Measurements from ENCODE around the gene ARHGAP32.

The ARHGAP32 gene

DNA sequence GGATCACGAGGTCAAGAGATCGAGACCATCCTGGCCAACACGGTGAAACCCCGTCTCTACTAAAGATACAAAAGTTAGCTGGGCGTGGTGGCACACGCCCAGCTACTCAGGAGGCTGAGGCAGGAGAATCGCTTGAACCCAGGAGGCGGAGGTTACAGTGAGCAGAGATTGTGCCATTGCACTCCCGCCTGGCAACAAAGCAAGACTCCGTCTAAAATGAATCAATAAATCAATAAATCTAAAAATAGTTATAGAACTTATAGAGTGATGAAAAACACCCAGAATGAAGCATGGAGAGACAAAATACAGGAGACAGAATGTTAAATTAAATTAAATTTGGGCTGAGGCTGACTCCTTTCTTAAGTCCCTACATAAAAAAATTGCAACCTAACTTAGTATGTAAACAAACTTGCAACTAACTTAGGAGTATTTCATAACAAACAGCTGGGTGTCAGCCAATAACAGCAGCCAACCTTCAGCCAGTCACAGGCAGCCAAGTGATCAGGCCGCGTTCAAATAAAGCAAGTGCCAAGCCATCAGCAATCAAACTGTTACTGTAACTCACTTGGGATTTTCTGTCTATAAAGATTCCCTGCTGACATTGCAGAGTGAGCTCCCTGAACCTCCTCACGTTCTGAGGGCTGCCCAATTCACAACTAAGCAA, 242.2 kb downstream of the ARHGAP32 start:
- no peak for DNase-seq

DNA sequence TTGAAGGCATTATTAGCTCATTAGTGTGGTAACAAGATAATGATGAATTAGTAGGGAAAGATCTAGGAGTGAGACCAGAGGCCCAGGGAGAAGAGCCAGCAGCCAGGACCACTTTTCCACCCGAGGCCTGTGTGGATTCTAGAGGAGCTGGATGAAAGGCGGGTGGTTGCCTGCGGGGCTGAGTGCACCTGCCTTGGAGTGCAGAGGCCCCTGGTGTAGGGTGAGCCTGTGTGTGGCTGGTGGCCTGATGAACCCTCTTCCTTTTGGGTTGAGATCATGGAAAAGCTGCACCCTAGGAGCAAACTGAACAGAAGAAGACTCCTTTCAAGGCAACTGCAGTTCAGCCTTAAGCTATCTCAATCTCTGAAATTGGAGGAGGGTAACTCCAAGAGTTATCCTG, 243.5 kb downstream of the ARHGAP32 start:
- DNase-seq, result no peak

DNA sequence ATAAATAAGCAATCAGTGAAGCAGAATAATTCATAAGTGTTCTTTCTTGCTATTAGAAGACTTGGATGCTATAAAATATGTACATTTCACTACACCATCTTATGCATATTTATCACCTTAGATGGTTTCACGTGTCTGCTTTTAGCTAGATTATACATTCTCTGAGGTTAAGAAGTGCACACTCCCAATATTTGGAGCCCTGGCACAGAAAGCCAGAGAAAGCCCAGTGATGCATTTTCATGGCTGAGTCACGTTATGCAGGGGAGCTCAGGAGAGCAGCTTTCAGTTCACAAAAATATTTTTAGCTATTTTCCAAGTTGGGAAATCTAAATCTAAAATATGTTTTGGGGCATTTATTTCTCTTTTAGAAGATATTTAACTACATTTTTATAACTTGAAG, 244.4 kb downstream of the ARHGAP32 start:
- DNase-seq, result no peak

DNA sequence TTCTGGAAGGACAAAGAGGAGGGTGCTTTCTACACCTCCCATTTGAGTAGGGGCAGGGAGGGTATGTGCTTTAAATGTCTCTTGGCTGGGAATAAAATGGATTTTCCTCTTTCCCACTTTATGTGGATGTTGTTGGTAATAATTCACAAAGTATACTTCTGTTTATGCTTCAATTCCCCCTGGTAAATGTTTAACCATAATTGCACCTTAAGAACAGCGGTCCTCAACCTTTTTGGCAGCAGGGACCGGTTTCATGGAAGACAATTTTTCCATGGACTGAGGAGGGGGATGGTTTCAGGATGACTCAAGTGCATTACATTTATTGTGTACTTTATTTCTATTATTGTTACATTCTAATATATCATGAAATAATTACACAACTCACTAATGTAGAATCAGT, 245.5 kb downstream of the ARHGAP32 start:
- DNase-seq, result no peak

DNA sequence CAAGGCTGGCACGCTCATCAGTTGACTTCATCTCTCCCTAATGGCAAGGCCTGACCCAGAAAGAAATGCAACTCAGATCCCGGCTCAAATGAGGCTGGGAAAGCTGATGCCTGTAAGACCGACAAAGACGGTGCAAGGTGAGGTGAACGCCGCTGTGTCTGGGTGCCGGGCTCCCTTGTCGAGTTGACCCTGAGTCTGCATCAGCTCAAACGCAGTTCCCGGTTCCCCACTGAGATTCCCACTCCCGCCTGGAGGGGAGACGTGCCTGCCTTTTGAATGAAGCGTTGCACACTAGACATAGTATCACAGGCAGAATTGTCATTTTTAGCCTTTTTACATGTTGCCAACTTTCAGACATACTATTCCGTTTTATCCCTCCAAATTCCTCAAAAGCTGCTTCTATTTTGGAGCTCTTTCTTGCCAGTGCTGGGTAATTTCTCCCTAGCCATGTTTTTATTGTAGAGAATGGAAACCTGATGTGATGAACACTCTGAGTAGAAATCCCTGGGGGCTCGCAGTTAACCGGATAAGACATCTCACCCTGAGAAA, 248.6 kb downstream of the ARHGAP32 start:
- no peak for DNase-seq

DNA sequence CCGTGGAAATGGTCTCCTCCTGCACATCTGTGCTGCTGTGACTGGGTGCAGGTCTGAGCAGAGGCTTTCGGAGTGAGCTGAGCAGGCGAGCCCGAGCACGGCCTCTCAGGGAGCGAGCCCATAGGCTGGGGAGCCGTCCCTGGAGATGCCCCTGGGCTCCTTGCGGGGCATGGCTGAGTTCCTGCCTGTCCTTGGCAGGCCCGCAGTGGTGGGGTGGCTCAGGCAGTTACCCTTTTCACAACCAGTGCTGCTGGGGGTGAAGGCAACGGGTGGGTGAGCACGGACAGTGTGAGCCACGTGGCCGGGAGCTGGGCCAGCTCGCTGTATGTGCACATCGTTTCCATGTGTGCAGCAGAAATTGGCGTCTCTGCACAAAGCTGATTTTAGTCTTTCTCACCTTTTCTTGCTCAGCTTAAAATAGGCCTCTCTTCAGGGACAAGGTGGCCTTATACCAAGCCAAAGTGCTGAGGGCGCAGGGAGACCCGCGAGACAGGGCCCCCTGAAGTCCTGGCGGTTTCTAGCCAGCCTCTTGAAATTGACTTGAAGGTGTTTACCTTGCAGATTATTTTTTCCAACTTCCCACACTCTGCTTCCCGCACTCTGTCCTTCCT, 249.2 kb downstream of the ARHGAP32 start, which contains the start of gene TP53AIP1:
Gene TP53AIP1, minus strand, starts transcription at position 55 of the 611 bp plus-strand sequence. CDS start 5,053 bp downstream, outside the sequence.
- DNase-seq, result no peak

DNA sequence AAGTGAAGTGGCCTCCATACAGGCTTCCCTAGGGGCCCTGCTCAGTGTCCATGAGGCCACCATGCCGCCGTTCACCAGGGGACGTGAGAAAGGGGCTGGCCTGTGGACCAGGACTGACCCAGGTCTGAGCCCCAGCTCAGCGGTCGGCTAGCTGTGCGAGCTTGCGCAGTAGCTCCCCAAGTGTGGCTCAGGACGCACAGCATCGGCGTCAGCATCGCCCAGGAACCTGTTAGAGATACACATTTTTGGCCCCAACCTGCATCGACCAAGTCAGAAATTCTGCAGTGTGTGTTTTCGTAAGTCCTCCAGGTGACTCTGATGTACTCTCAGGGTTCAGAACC, 249.9 kb downstream of the ARHGAP32 start:
- no peak for DNase-seq

DNA sequence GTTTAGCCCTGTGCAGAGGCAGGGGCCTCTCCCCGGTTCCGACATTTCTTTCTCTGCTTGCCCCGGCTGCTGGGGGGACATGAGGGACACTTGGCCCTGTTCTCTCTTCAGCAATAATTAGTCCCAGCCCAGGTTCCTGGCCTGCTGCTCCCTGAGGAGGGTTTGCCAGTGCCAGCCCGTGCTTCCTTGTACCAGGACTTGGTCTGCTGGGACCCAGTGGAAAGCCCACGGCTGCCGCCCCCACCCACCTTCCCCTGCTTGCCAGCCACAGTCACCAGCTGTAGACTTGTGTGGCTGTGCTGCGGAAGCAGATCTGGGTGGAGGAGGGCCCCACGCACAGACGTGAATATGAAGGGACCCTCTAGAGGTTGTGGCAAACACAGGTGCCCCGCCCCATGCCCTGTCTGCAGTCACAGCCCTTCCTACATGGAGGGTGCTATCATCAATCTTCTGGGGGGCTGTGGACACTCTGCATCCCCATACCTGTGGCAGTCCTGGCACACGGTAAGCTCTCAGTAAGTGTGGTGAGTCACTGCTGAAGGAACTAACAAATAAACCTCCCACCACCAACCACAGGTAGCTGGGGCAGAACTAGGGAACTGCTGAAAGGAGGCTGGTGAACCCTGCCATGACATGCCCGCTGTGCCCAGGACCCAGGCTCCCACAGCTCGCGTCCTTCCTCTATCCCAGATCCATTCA, 250.4 kb downstream of the ARHGAP32 start:
- no peak for DNase-seq

DNA sequence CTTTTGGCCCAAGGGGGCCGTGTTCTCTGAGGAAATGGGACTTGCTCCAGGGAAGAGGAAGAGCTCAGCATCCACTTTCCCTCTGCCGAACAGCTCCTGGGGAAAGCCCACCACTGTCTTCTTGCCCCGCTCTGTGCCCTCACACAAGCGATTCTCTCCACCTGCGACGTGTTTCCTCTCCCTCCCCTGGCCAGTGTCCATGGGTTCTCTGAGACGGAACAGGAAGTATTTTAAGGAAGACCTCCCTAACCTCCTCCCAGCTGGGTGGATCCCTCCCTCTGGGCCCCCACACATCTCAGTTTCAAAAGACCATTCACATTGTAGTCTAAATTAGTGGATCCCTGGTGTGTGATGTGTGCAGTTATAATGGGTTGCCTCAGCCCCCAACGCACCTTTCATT, 251.0 kb downstream of the ARHGAP32 start:
- no peak for DNase-seq

DNA sequence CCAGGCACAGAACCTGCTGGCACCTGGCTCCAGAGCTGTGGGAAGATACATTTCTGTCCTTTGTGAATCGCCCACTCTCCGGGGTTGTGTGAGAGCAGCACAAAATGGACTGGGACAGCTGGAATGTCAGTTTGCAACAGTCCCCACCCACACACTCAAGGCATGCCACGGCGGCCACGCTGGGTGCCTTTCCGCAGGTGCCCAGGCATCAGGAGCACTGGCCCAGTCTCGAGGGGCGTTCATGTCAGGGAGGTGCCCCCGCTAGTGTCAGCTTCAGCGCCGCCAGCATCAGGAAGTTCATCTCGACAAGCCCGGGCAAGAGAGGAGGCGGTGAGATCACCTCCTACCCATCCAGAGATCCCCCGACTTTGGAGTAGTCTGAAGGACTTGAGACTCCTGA, 251.5 kb downstream of the ARHGAP32 start:
- DNase-seq, result no peak

DNA sequence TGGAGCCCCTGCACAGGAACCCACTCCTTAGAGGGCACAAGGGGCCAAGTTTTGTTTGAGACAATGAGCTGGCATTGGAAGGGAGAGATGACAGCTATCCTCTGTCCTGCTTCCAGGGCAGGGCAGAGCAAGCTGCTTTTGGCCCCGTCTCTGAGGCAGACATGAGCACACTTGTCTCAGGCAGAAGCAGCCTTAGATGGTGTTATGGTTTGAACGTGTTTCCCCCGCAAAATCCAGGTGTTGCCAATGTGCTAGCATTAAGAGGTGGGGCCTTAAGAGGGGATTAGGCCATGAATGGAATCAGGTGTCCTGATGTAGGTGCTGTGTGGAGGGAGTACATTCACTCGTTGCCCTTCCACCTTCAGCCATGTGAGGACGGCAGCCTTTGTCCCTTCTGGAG, 252.0 kb downstream of the ARHGAP32 start:
- no peak for DNase-seq

DNA sequence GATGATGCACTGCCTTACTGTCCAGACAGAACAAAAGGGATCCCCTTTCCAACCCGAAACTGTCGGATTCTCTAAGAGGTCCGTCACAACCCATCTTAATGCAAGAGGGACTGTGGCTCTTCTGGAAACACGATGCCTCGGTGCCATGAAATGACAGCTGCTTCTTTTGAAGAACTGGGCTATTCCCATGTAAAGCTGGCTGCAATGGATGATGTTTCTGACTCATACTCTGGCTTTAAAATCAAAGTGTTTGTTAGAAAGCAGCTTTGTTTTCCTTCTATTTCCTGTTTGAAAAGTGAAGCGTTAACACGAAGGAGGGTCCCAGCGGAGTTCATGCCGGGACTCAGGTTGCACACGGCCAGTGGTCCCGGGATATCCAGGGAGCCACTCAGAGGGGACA, 252.5 kb downstream of the ARHGAP32 start:
- DNase-seq, result no peak

DNA sequence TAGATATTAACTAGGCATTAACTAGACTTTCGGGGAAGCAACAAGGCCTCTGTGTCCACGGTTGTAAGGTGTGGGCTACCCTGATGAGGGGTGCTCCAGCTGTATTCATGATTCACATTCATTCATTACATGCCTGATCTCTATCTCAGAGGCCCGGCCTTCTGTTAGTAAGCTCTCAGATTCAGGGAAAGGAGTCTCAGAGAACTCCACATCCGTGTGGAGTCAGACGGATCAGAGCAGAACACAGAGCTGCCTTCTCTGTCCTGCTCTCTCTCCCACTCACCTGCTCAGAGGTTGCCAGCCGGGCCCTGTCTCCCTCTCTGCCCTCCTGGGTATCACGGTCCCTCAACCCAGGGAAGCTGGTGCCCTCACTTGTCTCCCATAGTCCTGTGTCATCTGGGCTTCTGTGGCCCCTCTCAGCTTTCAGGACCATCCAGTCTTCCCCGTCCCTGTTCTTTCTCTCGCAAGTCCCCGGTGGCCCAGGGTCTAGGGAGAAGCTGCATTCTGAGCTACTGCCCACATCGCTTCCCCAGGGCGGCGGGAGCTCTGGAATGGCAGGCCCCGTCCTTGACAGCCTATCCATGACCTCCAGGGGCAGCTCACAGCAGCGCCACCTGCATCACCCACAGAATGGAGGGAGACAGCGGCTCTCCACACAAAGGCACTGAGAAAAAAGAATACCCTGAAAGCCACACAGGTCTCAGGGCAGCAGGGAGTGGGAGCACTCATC, 253.8 kb downstream of the ARHGAP32 start:
- no peak for DNase-seq

DNA sequence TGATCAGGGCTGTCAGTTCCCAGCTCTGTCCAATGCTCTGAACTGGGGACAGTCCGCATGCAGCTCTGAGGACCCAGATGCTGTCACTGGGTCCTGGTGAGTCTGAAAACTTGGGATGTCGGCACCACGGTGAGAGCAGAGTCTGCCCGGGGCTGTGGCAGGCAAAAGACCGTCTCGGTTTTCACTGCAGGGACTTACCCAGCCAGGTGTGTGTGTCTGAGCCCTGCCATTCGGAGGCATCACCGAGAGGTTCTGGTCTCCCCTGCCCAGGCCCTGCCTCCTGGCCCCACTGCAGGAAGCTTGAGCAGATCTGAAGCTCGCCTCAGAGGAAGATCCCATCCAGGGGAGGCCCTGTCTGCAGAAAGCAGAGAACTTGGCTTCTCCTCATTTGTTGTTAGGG, 254.6 kb downstream of the ARHGAP32 start:
- DNase-seq, result no peak

DNA sequence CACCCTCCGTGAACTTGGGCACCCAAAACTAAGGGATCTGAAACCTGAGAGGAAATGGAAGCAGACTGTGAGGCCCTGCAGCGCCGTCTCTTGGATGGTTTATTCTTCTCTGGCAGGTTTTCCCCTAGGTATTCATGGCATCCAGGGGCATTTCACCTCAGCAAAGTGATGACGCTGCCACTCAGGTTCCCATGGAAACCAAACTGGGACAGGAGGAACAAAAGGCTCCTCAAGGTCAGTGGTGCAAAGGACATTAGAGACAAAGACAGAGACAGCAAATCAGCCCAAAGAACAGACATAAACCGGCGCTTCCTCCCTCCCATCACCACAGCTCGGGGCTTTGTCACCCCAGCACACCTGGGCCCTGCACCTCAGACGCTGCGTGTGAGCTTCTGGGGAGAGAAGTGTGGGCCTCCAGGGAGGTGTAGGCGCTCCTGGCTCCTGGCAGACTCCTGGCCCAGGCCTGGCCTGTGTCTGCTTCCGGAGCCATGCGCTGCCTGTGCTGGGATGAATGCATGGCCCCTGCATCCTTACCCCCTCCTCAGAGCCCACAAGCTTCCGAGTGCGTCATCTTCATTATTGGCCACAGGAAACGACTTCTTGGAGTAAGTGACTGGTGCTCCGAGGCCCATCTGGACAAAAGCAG, 255.4 kb downstream of the ARHGAP32 start:
- no peak for DNase-seq

DNA sequence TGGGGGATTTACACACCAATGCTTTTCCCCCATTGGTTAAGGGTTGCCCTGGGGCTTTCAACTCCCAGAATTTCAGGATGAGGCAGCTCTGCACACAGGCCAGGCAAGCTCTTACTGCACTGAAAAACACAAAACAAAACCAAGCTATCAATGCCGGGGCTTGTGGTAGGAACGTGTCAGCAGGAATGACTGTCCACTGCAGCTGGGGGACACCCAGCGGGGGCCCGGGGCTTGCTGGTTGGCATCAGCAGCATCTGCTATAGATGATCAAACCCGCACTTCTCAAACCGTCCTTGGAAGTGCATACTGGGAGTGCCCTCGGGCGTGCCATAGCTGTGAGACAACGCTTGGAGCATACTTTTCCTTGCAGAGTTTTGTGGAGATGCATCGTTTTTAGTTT, 257.2 kb downstream of the ARHGAP32 start:
- no peak for DNase-seq

DNA sequence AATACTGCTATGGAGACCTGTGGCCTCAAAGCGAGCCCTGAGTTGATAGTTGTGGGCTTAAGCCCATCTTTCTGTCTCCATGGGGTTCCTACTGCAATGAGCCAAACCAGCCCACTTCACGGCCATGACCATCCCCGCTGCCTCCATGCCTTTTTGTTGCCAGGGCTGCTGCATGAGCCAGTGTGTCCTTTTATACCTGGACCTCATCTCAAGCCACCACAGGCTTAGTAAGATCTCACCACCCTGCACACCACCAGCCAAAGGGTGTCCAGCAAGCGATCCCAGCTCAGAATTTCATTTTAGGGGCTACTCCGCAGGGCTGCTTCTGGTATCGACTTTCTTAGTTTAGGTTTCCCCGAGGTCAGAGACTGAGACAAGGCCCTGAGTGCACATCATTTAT, 257.8 kb downstream of the ARHGAP32 start:
- no peak for DNase-seq

DNA sequence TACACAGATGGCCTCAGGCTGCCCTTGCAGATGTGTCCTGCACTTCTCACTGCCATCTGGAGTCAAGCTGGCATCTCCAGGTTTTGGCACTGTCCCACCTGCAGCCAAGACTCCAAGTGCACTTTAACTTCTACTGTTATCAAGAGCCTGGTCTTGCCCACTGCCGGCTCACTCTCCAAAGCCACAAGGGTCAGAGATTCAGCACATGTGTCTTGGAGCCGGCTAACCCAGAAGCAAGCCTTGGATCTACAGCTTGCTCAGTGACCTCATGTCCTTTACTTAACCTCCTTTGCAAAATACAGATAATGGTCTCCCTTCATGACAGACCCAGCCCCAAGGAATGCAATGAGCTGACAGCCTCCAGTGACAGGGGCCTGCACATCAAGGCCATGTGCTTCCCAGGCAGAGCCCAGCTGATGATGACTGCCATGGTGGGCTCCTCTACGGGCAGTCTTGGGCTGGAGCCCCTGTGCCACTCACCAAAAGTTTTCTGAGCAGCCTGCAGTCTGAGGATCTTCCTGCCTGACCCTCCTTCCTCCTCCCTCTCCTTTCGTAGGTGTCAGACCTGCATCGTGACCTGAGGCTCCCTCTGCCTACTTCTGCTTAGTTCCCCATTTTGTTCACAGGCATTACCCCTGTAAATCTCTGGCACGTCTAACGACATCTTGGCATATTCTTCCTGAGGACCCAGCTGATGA, 258.5 kb downstream of the ARHGAP32 start:
- DNase-seq, result no peak

DNA sequence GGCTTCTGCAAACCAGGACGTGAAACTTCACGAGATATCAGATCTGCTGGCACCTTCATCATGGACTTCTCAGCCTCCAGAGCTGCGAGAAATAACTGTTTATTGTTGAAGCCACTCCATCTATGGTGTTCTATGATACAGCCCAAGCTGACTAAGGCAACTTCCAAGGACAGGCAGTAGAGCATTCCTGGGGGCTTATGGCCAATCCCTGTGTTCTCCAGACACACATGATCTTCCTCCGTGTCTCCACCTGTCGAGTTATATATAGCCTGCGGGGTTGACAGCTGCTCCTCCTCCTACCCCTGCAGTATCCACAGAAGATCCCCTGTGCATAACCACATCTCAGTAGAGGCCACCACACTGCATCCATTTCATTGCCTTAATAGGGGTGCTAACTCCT, 260.5 kb downstream of the ARHGAP32 start:
- DNase-seq, result no peak

DNA sequence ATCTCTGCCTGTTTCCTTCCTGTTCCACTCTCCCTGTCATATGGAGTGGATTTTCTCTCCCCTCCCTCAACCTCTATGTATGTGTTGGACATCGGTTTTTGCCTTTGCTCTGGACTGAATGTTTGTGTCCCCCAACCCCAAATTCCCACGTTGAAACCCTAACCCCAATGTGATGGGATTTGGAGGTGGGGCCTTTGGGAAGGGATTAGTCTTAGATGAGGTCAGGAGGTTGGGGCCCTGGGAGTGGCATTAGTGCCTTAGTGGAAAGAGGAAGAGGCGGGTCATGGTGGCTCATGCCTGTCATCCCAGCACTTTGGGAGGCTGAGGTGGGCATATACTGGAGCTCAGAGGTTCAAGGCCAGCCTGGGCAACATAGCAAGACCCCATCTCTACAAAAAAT, 261.1 kb downstream of the ARHGAP32 start:
- DNase-seq, result no peak

DNA sequence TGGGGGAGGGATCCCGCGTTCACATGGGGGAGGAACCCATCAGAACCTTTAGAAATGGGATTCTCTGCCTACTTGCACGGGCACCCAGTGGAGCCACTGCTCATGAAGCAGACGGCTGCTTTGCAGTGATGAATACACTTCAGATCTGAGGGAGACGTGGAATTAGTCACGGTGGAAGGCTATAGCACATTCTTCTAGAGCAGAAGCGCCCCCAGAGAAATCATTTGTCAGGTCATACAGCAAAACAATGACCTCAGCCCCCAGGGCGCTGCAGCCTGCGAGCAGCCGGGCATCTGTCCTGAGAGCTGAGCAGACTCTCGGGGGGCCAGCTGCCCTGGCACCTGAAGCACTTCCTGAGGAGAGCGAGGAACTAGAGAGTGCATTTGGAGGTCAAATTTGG, 262.1 kb downstream of the ARHGAP32 start:
- no peak for DNase-seq

DNA sequence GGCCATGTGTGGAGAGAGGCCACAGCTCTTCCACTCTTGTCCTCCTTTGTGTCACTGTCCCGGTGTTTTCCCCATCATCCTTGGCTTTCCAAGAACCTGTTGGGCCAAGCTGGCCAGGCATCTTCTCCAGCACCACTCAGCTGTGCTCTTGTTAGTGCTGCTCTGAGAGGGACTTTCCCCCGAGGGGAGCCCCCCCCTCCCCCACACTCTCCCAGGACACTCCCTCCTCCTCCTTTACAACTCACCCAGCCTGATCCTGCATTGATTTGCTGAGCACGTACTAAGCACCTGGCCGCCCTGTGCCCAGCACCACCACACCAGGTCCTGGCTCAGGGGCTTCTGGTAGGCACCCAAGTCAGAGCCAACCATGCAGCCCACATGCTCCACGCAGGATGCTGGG, 262.7 kb downstream of the ARHGAP32 start:
- DNase-seq, result no peak
